ENCODE measurements around the gene ARID1B. TPM values are rescaled to one million over a fixed set of nuclear protein-coding genes. Genes with fewer than 3 reads are reported as not detected.

ARID1B gene
- total and polyA plus RNA-seq, 2 of the 4 experiments (the other 2 are of a cell fraction), result 14.5 to 20.1 TPM

- Histone ChIP-seq H3K14ac (replicated peaks; ENCODE audit: low read depth, low read length) (0 out of 2 replicates have a peak overlapping the region, but pooled peaks have one; percentile 11), H3K56ac (ENCODE audit: extremely low read depth, insufficient read depth, low read length) (no peak overlapping the region), H3K27ac (ENCODE audit: insufficient read depth, low read length) (no peak overlapping the region), H3K27me3 (ENCODE audit: control insufficient read depth, insufficient read depth, low read length) (no peaks in the 10 kb centered on the region), H3K9ac (ENCODE audit: low read depth, low read length) (no peak overlapping the region), H2AFZ (replicated peaks; ENCODE audit: low read length, poor library complexity) (no peak overlapping the region), H3K36me3 (ENCODE audit: control insufficient read depth, insufficient read depth, low read length) (peaks cover 47% of the 10 kb centered on the region), H4K8ac (ENCODE audit: low read depth in 2 of 2, low read length in 2 of 2) (no peak overlapping the region), H3K9me3 (ENCODE audit: control insufficient read depth, insufficient read depth, low read length) (no peaks in the 10 kb centered on the region), H2BK5ac (ENCODE audit: low read depth, low read length, poor library complexity, severe bottlenecking) (no peak overlapping the region), H3K4me2 (ENCODE audit: low read depth, low read length) (no peak overlapping the region), H3K4me3 (ENCODE audit: insufficient read depth, low read depth, low read length) (no peak overlapping the region), H4K5ac (ENCODE audit: low read depth, low read length) (no peak overlapping the region), H2AK9ac (replicated peaks; ENCODE audit: low read depth, low read length, poor library complexity) (no peak overlapping the region), H3K4ac (ENCODE audit: low read depth, low read length) (no peak overlapping the region), H4K91ac (ENCODE audit: insufficient read depth, low read depth, low read length) (no peak overlapping the region), H3K4me1 (ENCODE audit: control insufficient read depth, insufficient read depth, low read length) (peaks cover 3% of the 10 kb centered on the region; the same call in 1 of the 2 replicates), H2BK15ac (ENCODE audit: low read depth, low read length) (no peak overlapping the region), H4K20me1 (ENCODE audit: insufficient read depth, low read length) (no peaks in the 10 kb centered on the region), H2BK120ac (ENCODE audit: low read depth, low read length) (no peak overlapping the region), H3K79me1 (ENCODE audit: low read depth in 1 of 2, low read length in 2 of 2) (peaks cover 6 to 11% of the 10 kb centered on the region in 2 experiments), H2AK5ac (ENCODE audit: low read depth, low read length) (no peak overlapping the region), H3K18ac (ENCODE audit: low read depth, low read length) (no peak overlapping the region), H3K9me1 (ENCODE audit: insufficient read depth, low read length) (peaks cover 6% of the 10 kb centered on the region; the same call in 1 of the 2 replicates), H2BK20ac (ENCODE audit: low read depth, low read length) (no peak overlapping the region), H3K23ac (ENCODE audit: low read depth, low read length) (no peak overlapping the region)
- dilution Hi-C loops (cut with HindIII; ENCODE audit: low sequenced_read_pairs, unreplicated experiment) (no loop called here), in situ Hi-C loops (cut with MboI; ENCODE audit: low sequenced_read_pairs) (loop anchor here (10.0 to 25.0 kb wide), 2 partner anchors 623 to 1850 kb away; no protein-coding TSS in a partner anchor), intact Hi-C loops (cut with micrococcal nuclease) (no loop called here)
- no CpG with 5 or more reads among the region's 11 CpGs for WGBS, 2 experiments (ENCODE audit: extremely low coverage in 2 of 2, insufficient read length in 1 of 2)
- no peak for ATAC-seq (ENCODE audit: low read depth)
- POLR2A ChIA-PET (ENCODE audit: unreplicated experiment), result no interaction called here
- no TSS peak for BruUV-seq (replicated peaks)
- no peak for TF ChIP-seq FOS (IDR thresholded peaks at IDR 0.05; ENCODE audit: low read depth, low read length)
- CTCF ChIA-PET, result interaction anchor here (1.5 kb wide), 1 partner anchor 152 kb away, joined by 8 read pairs; no protein-coding TSS in a partner anchor
- no peak for DNase-seq
Measured at GRCh38 chr6:157187182-157188083, 410.3 kb downstream of the ARID1B start.

All from IMR-90 (cell line).